GM20000 (cell line): Measurements from ENCODE around the gene MAOA.

Experiments used
- DNase-seq: peaks from one replicate; pipeline ENCODE4 v3.0.0; 2012; ENCODE audit warnings: low spot score
- TF ChIP-seq, protein P1 (sequence below): IDR thresholded peaks from 2 replicates; pipeline ENCODE4 v1.5.1; 2012; ENCODE audit warnings: mild to moderate bottlenecking, control low read depth; ENCODE audit errors: extremely low read depth, missing control alignments

MAOA gene

DNA sequence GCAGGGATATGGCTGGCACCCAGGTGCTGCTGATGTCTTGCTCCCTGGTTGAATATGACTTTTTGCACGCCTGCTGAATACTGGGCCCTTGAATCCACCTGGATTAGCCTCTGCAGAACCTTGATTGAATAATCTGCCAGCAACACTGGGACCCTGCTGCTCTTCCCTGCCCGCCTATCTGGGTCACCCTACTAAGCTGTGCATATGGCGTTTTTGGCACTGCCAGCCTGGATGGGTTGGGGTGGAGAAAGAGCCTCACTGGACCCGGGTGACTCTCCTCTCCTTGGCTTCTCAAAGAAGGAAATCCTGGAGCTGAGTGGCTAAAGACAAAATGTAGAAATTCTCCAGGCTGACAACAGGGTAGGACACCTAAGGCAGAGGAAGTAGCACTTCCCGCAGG is 100.0 kb downstream of the MAOA start:
- no peak for DNase-seq
- TF ChIP-seq, protein P1, sequence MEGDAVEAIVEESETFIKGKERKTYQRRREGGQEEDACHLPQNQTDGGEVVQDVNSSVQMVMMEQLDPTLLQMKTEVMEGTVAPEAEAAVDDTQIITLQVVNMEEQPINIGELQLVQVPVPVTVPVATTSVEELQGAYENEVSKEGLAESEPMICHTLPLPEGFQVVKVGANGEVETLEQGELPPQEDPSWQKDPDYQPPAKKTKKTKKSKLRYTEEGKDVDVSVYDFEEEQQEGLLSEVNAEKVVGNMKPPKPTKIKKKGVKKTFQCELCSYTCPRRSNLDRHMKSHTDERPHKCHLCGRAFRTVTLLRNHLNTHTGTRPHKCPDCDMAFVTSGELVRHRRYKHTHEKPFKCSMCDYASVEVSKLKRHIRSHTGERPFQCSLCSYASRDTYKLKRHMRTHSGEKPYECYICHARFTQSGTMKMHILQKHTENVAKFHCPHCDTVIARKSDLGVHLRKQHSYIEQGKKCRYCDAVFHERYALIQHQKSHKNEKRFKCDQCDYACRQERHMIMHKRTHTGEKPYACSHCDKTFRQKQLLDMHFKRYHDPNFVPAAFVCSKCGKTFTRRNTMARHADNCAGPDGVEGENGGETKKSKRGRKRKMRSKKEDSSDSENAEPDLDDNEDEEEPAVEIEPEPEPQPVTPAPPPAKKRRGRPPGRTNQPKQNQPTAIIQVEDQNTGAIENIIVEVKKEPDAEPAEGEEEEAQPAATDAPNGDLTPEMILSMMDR, result no peak

DNA sequence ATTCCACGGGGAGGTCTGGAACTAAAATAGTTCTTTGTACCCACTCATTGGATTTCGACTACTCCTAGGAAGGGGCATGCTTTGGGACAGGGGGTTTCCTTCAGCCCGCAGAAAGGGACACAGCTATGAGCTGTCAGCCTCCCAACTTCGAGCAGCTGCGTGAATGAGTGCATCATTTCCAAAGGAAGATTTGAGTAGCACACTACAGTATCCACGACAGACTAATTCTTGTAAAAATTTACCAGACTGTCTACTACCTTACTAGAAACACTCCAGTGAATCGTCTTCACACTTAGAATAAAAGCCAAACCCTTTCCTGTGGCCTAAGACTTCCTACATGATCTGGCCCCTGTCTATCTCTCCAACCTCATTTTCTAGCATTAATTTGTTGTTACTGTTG is 101.9 kb downstream of the MAOA start:
- no peak for DNase-seq
- TF ChIP-seq, protein P1, result no peak

DNA sequence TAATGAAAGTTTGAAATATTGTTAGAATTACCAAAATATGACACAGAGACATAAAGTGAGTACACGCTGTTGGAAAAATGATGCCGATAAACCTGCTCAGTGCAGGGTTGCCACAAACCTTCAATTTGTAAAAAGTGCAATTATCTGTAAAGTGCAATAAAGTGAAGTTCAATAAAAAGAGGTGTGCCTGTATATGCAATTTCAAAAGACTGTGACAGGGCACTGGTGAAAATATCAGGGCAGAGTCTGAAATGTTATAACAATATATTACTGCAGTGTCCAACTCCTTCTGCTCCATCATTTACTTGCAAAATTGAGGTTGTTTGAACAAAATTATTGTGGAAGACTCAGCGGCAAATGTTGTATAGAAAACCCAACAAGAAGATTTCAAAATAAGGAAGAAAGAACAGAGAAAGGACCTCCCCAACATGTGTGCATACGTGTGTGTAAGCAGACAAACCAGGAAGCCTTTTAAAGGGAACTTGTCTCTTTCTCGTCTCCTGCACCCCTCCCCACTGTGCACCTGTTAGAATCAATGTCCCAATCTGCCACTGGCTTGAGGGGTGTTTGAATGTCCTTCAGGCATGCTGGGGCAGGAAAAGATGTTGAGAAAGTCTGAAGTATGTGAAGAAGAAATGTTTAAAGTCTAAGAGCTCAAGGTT is 130.0 kb downstream of the MAOA start:
- DNase-seq, result no peak
- TF ChIP-seq, protein P1, result no peak
